Activated naive CD8-positive, alpha-beta T cell treated with anti-CD3 and anti-CD28 coated beads, Interleukin-2, amount 10 ng/mL, durations not matched to agents 7 days and 5 days (primary cell): Measurements from ENCODE around the gene RHEX. TPM values are rescaled to one million over a fixed set of nuclear protein-coding genes. Genes with fewer than 3 reads are reported as not detected.
"Not testable (repeated sequence)": the region's sequence is repeated elsewhere in the genome, so short reads cannot be mapped to it uniquely, and the experiment has no call there.

Source experiments
- ATAC-seq: fragments of 150-1000 bp; cut with Tn5 transposase; one replicate; pipeline ENCODE4 v1.10.0; 2021; ENCODE audit warnings: low read depth, moderate library complexity
- POLR2A ChIA-PET: fragments of 350-600 bp; sonication (Branson Sonifier 250); formaldehyde crosslinking; loops from one replicate; lab custom pipeline; 2021; ENCODE audit warnings: antibody characterized with exemption; lab: Charles Lee
- DNase-seq: peaks from one replicate; pipeline ENCODE4 v3.0.0; 2021
- H3K27ac Mint-ChIP-seq: one replicate; pipeline ENCODE4 v1.8.0; 2022; ENCODE audit warnings: mild to moderate bottlenecking, mixed read lengths
- H3K27me3 Mint-ChIP-seq: one replicate; pipeline ENCODE4 v1.8.0; 2022; ENCODE audit warnings: mild to moderate bottlenecking, moderate library complexity, mixed read lengths
- H3K36me3 Mint-ChIP-seq: one replicate; pipeline ENCODE4 v1.8.0; 2021; ENCODE audit warnings: mild to moderate bottlenecking, mixed read lengths
- H3K4me1 Mint-ChIP-seq: one replicate; pipeline ENCODE4 v1.8.0; 2021; ENCODE audit warnings: mixed read lengths
- H3K4me3 Mint-ChIP-seq: one replicate; pipeline ENCODE4 v1.8.0; 2022; ENCODE audit warnings: mild to moderate bottlenecking, moderate library complexity, mixed read lengths
- H3K9me3 Mint-ChIP-seq: one replicate; pipeline ENCODE4 v1.8.0; 2021; ENCODE audit warnings: mixed read lengths
- total RNA-seq, 2 experiments: library from RNA; stranded (reverse); gene quantifications; one replicate each; pipeline ENCODE4 v1.2.3, GENCODE V29; 2021

Gene RHEX
- not detected for total RNA-seq

- peaks cover 17% of the 10 kb centered on the region for H3K27me3 Mint-ChIP-seq
- H3K4me1 Mint-ChIP-seq, result peaks cover 13% of the 10 kb centered on the region
- POLR2A ChIA-PET, H3K9me3 Mint-ChIP-seq, H3K36me3 Mint-ChIP-seq, H3K4me3 Mint-ChIP-seq: not testable (repeated sequence)
- peak; percentile 37 for ATAC-seq
- H3K27ac Mint-ChIP-seq, result peak within 1 kb of the TSS; percentile 1
- DNase-seq, result peak; percentile 40
Observed at GRCh38 chr1:206052919-206053610, at the start of gene RHEX. TSS of gene RHEX (plus strand) at chr1:206053173. CDS start at chr1:206097829, 44,656 bp downstream.

GRCh38 chr1:206003854-206004800 lies 48.8 kb upstream of the RHEX start:
- Mint-ChIP-seq H3K27me3 (no peaks in the 10 kb centered on the region), H3K9me3 (no peaks in the 10 kb centered on the region), H3K36me3 (no peaks in the 10 kb centered on the region), H3K27ac (peak overlapping the region; percentile 17), H3K4me1 (peaks cover 7% of the 10 kb centered on the region), H3K4me3 (no peak overlapping the region)
- POLR2A ChIA-PET, result no interaction called here
- DNase-seq (no peak), ATAC-seq (no peak)

GRCh38 chr1:206004826-206005225 lies 48.1 kb upstream of the RHEX start:
- ATAC-seq, result no peak
- Mint-ChIP-seq H3K9me3 (no peaks in the 10 kb centered on the region), H3K27me3 (no peaks in the 10 kb centered on the region), H3K4me1 (peaks cover 8% of the 10 kb centered on the region), H3K36me3 (no peaks in the 10 kb centered on the region), H3K4me3 (no peak overlapping the region), H3K27ac (no peak overlapping the region)
- DNase-seq, result no peak
- POLR2A ChIA-PET, result no interaction called here

GRCh38 chr1:206005234-206005633 lies 47.7 kb upstream of the RHEX start:
- Mint-ChIP-seq H3K4me1 (peaks cover 8% of the 10 kb centered on the region), H3K9me3 (no peaks in the 10 kb centered on the region), H3K4me3 (no peak overlapping the region), H3K27ac (no peak overlapping the region), H3K36me3 (no peaks in the 10 kb centered on the region), H3K27me3 (no peaks in the 10 kb centered on the region)
- no peak for DNase-seq
- ATAC-seq, result no peak
- POLR2A ChIA-PET, result no interaction called here

GRCh38 chr1:206005778-206006180 lies 47.2 kb upstream of the RHEX start:
- H3K9me3 Mint-ChIP-seq, result no peaks in the 10 kb centered on the region
- H3K27me3 Mint-ChIP-seq, result no peaks in the 10 kb centered on the region
- POLR2A ChIA-PET, result no interaction called here
- H3K4me1 Mint-ChIP-seq, result peaks cover 8% of the 10 kb centered on the region
- no peak for DNase-seq
- no peak overlapping the region for H3K4me3 Mint-ChIP-seq
- no peak for ATAC-seq
- H3K27ac Mint-ChIP-seq, result no peak overlapping the region
- no peaks in the 10 kb centered on the region for H3K36me3 Mint-ChIP-seq

- Mint-ChIP-seq H3K4me1 (peaks cover 10% of the 10 kb centered on the region), H3K4me3 (no peak overlapping the region), H3K27ac (no peak overlapping the region), H3K36me3 (no peaks in the 10 kb centered on the region), H3K27me3 (no peaks in the 10 kb centered on the region), H3K9me3 (no peaks in the 10 kb centered on the region)
- no peak for DNase-seq
- POLR2A ChIA-PET, result no interaction called here
- no peak for ATAC-seq
Observed at GRCh38 chr1:206006946-206007345, 46.0 kb upstream of the RHEX start.

- H3K36me3 Mint-ChIP-seq, result peaks cover 2% of the 10 kb centered on the region
- no peak overlapping the region for H3K4me3 Mint-ChIP-seq
- peaks cover 21% of the 10 kb centered on the region for H3K4me1 Mint-ChIP-seq
- H3K27me3 Mint-ChIP-seq, result no peaks in the 10 kb centered on the region
- H3K9me3 Mint-ChIP-seq, result no peaks in the 10 kb centered on the region
- ATAC-seq, result no peak
- POLR2A ChIA-PET, result no interaction called here
- no peak overlapping the region for H3K27ac Mint-ChIP-seq
- DNase-seq, result no peak
Observed at GRCh38 chr1:206010060-206010459, 42.9 kb upstream of the RHEX start.

- no peak overlapping the region for H3K4me3 Mint-ChIP-seq
- POLR2A ChIA-PET, result no interaction called here
- H3K27me3 Mint-ChIP-seq, result no peaks in the 10 kb centered on the region
- ATAC-seq (no peak), DNase-seq (no peak)
- H3K36me3 Mint-ChIP-seq, result peaks cover 2% of the 10 kb centered on the region
- H3K9me3 Mint-ChIP-seq, result no peaks in the 10 kb centered on the region
- H3K27ac Mint-ChIP-seq, result no peak overlapping the region
- H3K4me1 Mint-ChIP-seq, result peaks cover 21% of the 10 kb centered on the region
Observed at GRCh38 chr1:206011057-206011456, 41.9 kb upstream of the RHEX start.

GRCh38 chr1:206012086-206012859 lies 40.7 kb upstream of the RHEX start:
- peak overlapping the region; percentile 84 for H3K27ac Mint-ChIP-seq
- H3K27me3 Mint-ChIP-seq, result no peaks in the 10 kb centered on the region
- H3K9me3 Mint-ChIP-seq, result no peaks in the 10 kb centered on the region
- H3K36me3 Mint-ChIP-seq, result peaks cover 2% of the 10 kb centered on the region
- peak; percentile 97 for ATAC-seq
- H3K4me1 Mint-ChIP-seq, result peaks cover 21% of the 10 kb centered on the region
- peak; percentile 47 for DNase-seq
- POLR2A ChIA-PET, result no interaction called here
- H3K4me3 Mint-ChIP-seq, result peak overlapping the region; percentile 63

GRCh38 chr1:206013026-206013795 lies 39.8 kb upstream of the RHEX start:
- ATAC-seq (no peak), DNase-seq (no peak)
- POLR2A ChIA-PET, result no interaction called here
- Mint-ChIP-seq H3K4me1 (peaks cover 21% of the 10 kb centered on the region), H3K36me3 (peaks cover 2% of the 10 kb centered on the region), H3K4me3 (no peak overlapping the region), H3K27me3 (peaks cover 8% of the 10 kb centered on the region), H3K27ac (peak overlapping the region; percentile 55), H3K9me3 (no peaks in the 10 kb centered on the region)

- no peak for DNase-seq
- no peak overlapping the region for H3K27ac Mint-ChIP-seq
- H3K9me3 Mint-ChIP-seq, result no peaks in the 10 kb centered on the region
- H3K27me3 Mint-ChIP-seq, result peaks cover 15% of the 10 kb centered on the region
- H3K4me3 Mint-ChIP-seq, result no peak overlapping the region
- POLR2A ChIA-PET, result no interaction called here
- H3K36me3 Mint-ChIP-seq, result peaks cover 2% of the 10 kb centered on the region
- ATAC-seq, result no peak
- H3K4me1 Mint-ChIP-seq, result peaks cover 19% of the 10 kb centered on the region
Observed at GRCh38 chr1:206014601-206015000, 38.4 kb upstream of the RHEX start.

GRCh38 chr1:206015071-206015470 lies 37.9 kb upstream of the RHEX start:
- no peak overlapping the region for H3K27ac Mint-ChIP-seq
- H3K4me1 Mint-ChIP-seq, result peaks cover 19% of the 10 kb centered on the region
- H3K36me3 Mint-ChIP-seq, result peaks cover 2% of the 10 kb centered on the region
- DNase-seq, result no peak
- no peak for ATAC-seq
- POLR2A ChIA-PET, result no interaction called here
- no peak overlapping the region for H3K4me3 Mint-ChIP-seq
- no peaks in the 10 kb centered on the region for H3K9me3 Mint-ChIP-seq
- H3K27me3 Mint-ChIP-seq, result peaks cover 15% of the 10 kb centered on the region
